Activated T-cell treated with anti-CD3 and anti-CD28 coated beads, Interleukin-2, amount 50 U/mL, for 1 hour (primary cell): ENCODE measurements around the gene EXOSC1.
"Not testable (repeated sequence)": the region's sequence is repeated elsewhere in the genome, so short reads cannot be mapped to it uniquely, and the experiment has no call there.

Source experiments
- DNase-seq: peaks from one replicate; pipeline ENCODE4 v3.0.0-alpha.2; 2020

Gene EXOSC1

GRCh38 chr10:97456686-97457065 is 10.9 kb upstream of the EXOSC1 start:
- DNase-seq, result no peak

DNA sequence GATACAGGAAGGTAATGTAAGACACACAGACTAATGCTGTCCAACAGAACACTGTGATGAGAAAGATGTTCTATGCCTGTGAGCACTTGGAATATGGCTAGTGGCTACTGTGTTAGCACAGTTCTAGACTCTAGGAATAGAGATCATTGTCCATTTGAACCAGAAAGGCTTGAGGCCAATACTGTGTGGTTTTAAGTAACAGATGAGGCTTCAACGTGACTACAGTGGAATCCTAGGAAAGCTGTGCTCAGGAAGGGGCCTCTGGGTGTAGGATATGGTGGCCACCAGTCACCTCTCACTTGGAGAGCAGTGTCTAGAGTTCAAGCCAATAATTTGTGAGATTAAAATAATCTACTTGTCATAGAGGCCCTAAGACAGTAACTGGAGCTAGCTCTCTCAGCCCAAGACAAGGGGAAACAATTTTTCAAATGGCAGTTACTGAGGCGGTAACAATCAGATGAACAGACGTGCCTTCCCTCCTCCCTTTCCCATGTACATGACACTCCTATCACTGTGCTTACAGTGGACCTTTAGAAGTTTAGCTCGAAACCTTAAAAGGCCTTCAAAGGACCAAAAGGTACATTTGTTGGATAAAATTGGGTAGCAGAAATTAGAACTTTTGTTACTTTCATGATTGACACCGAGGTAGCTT is 10.4 kb upstream of the EXOSC1 start:
- no peak for DNase-seq

- DNase-seq, result no peak
Measured at GRCh38 chr10:97454330-97455036, 8.7 kb upstream of the EXOSC1 start.

DNA sequence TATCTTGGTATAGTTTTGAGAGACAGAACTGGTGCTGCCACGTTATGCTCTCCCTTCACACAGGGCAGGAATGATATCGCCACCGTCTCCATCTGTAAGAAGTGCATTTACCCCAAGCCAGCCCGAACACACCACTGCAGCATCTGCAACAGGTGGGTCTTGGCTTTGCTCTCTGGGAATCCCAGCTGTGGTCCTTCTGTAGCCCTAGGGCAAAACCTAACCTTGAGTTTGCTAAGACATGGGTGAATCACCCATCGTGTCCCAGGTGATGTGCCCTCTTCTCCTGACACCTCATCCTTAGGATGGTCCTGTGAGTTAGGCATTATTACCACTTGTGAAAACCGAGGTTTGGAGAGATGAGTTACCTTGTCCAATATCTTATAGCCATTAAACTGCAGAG is 6.5 kb upstream of the EXOSC1 start:
- DNase-seq, result no peak

- DNase-seq, result no peak
Measured at GRCh38 chr10:97451605-97452004, 5.8 kb upstream of the EXOSC1 start.

DNA sequence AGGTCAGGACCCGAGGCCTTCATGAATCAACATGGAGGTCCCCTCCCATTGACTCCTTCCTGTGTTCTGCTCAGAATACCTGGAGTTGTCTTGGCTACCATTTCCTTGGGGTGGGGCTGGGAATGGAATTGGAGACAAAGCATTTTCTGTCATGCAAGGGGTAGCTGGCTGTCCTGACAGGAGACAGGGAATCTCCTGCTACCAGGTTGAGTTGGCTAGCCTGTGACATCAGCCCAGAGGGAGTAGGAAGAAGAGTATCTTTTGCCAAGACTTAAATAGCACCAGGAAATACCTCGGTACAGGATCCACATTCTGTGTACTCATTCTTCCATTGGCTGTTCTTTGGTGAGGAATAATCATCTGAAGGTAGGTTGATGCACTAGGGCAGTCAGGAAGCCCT is 5.0 kb upstream of the EXOSC1 start:
- no peak for DNase-seq

DNA sequence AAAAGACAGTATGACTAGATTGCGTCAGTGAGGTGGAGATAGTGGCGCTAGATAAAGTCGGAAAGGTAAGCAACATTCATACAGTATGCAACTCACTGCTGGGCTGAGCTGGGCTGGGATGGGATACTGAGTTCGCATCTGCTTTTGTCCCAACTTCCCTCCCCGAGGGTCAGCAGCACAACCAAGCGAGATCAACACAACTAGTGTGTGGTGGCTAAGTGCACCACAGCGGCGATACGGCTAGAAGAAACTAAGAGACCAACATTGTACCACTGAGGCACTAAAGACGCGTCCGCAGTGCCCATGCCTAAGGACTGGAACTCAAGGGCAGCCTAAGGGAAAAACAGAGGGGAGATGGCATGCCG is 467 bp downstream of the EXOSC1 start:
- DNase-seq, result no peak

DNA sequence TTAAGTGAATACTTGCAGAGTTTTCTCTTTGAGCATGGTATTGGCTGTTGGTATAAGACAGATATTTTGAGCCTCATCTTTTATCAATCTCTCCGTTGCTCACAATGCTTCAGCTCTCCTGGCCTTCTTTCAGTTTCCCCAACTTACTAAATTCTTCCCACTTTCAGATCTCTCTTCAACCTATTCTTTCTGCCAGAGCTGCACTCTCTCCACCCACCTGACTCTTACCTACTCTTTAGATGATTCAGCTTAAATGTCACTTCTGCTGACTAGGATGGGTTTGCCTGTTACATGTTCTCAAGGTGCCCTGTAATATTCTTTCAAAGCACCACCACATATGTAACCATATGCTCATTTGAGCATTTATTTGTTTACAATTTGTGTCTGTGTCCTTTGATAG is 1.6 kb downstream of the EXOSC1 start:
- no peak for DNase-seq

DNA sequence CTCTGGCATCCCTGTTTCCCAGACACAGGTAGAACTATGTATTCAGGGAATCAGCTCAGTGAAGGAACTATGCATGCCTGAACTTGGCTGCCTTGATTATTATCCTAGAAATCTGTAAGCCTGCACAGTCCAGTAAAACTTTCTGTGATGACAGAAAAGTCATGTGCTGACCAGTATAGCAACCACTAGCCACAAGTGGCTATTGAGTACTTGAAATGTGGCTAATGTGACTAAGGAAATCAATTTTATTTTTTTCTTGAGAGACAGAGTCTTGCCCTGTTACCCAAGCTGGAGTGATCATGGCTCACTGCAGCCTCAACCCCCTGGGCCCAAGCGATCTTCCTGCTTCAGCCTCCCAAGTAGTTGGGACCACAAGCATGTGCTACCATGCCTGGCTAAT is 3.5 kb downstream of the EXOSC1 start:
- no peak for DNase-seq

DNA sequence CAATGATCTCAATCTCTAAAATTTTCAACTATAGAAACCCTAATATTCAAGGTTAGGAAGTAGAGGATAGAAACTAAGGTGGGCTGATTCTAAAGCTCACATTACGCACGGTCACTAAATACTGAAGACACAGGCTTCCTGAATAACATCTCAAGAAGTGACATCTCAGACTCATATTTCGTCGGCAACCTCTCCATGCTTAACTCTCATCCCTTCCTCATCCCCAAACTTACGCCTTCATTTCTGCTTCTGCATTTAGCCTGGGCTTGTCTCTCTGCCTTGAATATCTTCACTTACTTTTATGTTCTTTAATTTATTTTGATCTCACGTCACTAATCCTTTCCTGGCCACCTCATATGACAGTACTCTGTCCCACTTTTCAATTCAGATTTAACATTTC is 10.6 kb downstream of the EXOSC1 start:
- no peak for DNase-seq

GRCh38 chr10:97434557-97434956 is 11.2 kb downstream of the EXOSC1 start:
- no peak for DNase-seq

DNA sequence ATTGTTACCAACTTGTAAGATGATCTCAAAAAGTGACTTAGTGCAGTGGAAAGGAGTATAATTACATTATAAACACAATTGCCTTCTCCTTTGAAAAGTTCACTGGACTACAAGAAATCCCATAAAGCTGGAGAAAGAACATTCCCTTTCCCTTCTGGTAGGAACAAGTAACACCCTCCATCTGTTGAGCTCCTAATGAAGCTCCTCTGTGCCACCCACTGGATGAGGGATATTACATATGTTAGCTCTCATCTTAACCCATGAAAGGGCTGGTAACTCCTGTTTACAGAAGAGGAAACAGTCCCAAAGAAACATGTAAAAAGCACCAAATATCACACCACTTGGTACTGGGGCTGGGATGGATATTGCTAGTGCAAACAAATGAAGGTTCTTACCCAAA is 11.8 kb downstream of the EXOSC1 start:
- DNase-seq, result no peak

- DNase-seq, result peak; percentile 45
Measured at GRCh38 chr10:97428572-97428981, 17.2 kb downstream of the EXOSC1 start.

DNA sequence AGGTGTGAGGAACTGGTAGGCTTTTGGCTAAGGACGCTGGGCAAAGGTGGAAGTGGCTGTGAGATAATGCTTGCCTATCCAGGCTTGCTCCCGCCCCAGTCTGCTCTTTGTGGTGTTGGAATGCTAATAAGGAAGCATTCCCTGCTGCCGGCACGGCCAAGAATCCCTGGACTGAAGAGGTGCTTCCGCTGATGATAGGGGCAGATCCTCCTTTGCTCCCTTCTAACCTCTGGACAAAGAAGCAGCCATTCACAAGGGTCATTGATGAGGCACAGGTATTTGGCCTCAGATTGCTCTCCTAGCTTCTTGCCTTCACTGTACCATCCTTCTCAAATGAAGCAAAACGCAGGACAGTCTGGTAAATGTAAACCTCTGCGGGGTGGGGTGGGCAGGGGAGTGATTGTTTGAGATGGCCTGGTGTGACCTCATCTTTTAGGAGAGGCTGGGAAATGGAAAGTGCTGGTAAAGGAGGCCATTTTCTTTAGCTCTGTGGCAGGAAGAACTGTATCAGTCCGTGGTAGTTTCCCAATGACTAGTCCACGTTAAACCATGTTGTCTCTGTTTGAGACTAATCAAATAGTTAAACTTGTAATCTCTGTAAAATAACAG is 18.1 kb downstream of the EXOSC1 start:
- DNase-seq, result no peak

DNA sequence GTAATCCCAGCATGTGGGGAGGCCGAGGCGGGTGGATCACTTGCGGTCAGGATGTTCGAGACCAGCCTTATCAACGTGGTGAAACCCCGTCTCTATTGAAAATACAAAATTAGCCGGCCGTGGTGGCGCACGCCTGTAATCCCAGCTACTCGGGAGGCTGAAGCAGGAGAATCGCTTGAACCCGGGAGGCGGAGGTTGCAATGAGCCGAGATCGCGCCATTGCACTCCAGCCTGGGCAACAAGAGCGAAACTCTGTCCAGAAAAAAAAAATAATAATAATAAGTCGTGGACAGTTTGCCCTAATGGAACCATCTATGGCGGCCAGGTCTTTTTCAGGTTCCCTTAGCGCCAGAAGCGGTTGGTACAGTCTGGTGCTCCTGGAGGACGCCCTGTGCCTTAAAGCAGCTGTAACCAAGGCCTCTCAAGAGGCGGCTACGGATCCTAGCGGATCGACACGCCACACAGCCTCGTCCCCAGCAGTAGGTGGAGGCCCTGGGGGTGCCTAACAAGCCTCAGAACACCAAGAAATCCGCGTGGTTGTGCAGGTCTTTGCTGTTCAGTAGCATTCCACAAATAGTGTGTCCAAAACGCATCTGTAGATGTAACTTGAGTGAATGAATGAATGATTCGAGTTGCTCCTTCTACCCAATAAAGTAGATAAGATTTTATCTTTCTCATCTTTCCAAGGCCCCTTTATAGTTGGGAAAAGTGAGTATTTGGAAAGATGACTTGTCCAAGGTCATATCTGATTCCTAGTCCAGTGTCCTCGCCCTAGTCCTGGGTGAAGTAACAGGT is 18.8 kb downstream of the EXOSC1 start:
- DNase-seq, result no peak

- peak; percentile 97 for DNase-seq
Measured at GRCh38 chr10:97425964-97426775, 19.6 kb downstream of the EXOSC1 start, which contains the start of gene PGAM1. Gene PGAM1 (plus strand): TSS chr10:97426191. CDS start chr10:97426308, 117 bp downstream.

GRCh38 chr10:97423757-97424098 is 22.1 kb downstream of the EXOSC1 start:
- DNase-seq, result not testable (repeated sequence)

GRCh38 chr10:97416565-97416964 is 29.2 kb downstream of the EXOSC1 start:
- no peak for DNase-seq

GRCh38 chr10:97412891-97413304 is 32.9 kb downstream of the EXOSC1 start:
- no peak for DNase-seq

DNA sequence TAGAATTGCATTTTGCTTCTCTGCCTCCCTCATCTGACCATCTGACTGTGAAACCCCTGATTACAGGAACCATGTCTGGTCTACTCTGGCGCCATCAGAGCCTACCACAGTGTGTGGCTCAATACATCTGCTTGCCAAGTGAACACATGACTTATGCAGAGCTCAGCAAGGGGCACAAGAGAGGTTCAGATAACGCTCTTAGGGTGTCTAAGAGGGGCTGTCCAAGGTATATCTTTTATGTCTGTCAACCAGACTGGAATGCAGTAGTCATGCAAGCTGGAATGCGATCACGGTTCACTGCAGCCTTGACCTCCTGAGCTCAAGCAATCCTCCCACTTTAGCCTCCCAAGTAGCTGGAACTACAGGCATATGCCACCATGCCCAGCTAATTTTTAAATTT is 34.4 kb downstream of the EXOSC1 start:
- no peak for DNase-seq

- no peak for DNase-seq
Measured at GRCh38 chr10:97408496-97408992, 37.3 kb downstream of the EXOSC1 start.

DNA sequence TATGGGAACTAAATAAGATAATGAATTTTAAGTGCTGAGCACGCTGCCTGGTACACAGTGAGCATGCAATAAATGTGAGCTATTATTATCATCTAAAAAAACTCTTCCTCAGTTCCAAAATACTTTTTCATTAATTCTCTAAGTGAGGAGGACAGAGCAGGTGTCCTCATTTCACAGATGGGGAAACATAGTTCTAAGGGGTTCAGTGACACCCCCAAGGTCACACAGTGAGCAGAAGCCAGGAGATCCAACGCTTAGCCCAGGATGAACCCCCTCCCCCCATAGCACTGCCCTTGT is 37.9 kb downstream of the EXOSC1 start:
- no peak for DNase-seq
